GM12874 (cell line): ENCODE measurements around the gene WDR82.

ENCODE experiments used
- CTCF ChIP-seq: IDR thresholded peaks from 2 replicates; pipeline ENCODE4 v1.5.1; 2011; ENCODE audit warnings: low read depth, mild to moderate bottlenecking, control low read depth, low read length, moderate library complexity; ENCODE audit not compliant: insufficient read depth

The WDR82 gene

GRCh38 chr3:52230889-52231499 is 47.5 kb downstream of the WDR82 start:
- no peak for TF ChIP-seq CTCF

GRCh38 chr3:52230461-52230860 is 48.0 kb downstream of the WDR82 start:
- TF ChIP-seq CTCF = no peak

GRCh38 chr3:52229656-52230055 is 48.8 kb downstream of the WDR82 start:
- no peak for TF ChIP-seq CTCF

- no peak for TF ChIP-seq CTCF
Observed at GRCh38 chr3:52228751-52229291, 49.6 kb downstream of the WDR82 start.

GRCh38 chr3:52228266-52228665 is 50.2 kb downstream of the WDR82 start:
- no peak for TF ChIP-seq CTCF

- TF ChIP-seq CTCF = no peak
Observed at GRCh38 chr3:52227766-52228165, 50.7 kb downstream of the WDR82 start.

GRCh38 chr3:52227117-52227516 is 51.3 kb downstream of the WDR82 start:
- TF ChIP-seq CTCF = no peak
